K562 (cell line): ENCODE results near the gene TPO. TPM values are rescaled to one million over a fixed set of nuclear protein-coding genes. Genes with fewer than 3 reads are reported as not detected.
A peak's percentile ranks its signal among the peaks of the same experiment; 100 is the strongest.

Experiments used
- BCL6 ChIP-seq: fragments of 250-450 bp; sonication (Bioruptor Pico); IDR thresholded peaks from 2 replicates; pipeline ENCODE4 v1.4.0; 2020
- CBX5 ChIP-seq: IDR thresholded peaks from 2 replicates; pipeline ENCODE4 v1.6.1; 2014; ENCODE audit warnings: low read depth, borderline replicate concordance
- CHCHD3 ChIP-seq: fragments of 250-450 bp; sonication (Bioruptor Pico); IDR thresholded peaks from 2 replicates; pipeline ENCODE4 v2.1.2; 2022; ENCODE audit warnings: mild to moderate bottlenecking
- E2F8 ChIP-seq: fragments of 450-650 bp; IDR thresholded peaks from 2 replicates; pipeline ENCODE4 v1.7.1; 2018; ENCODE audit warnings: mild to moderate bottlenecking, low read depth; ENCODE audit not compliant: partially characterized antibody
- EP400 ChIP-seq: fragments of 450-650 bp; IDR thresholded peaks from 2 replicates; pipeline ENCODE4 v1.6.1; 2017; ENCODE audit warnings: antibody characterized with exemption, mild to moderate bottlenecking, moderate library complexity
- ESRRA ChIP-seq: fragments of 450-650 bp; IDR thresholded peaks from 2 replicates; pipeline ENCODE4 v1.6.1; 2014; ENCODE audit warnings: low read depth, mild to moderate bottlenecking, moderate library complexity, borderline replicate concordance
- FIP1L1 ChIP-seq: fragments of 200-400 bp; formaldehyde crosslinking; IDR thresholded peaks from 2 replicates; pipeline ENCODE4 v1.6.1; 2018; ENCODE audit warnings: mild to moderate bottlenecking, low read depth, low read length; ENCODE audit not compliant: poor library complexity, severe bottlenecking
- HOMEZ ChIP-seq: fragments of 250-450 bp; sonication (Bioruptor Pico); IDR thresholded peaks from 2 replicates; pipeline ENCODE4 v1.4.0; 2020; ENCODE audit warnings: mild to moderate bottlenecking, moderate library complexity
- ID3 ChIP-seq, 2 experiments: fragments of 250-450 bp in 1 of 2; fragments of 450-650 bp in 1 of 2; sonication (Bioruptor Pico) in 1 of 2; IDR thresholded peaks; 2 replicates each; pipeline versions ENCODE4 v1.6.1 to v1.8.0; 2016 to 2021; ENCODE audit warnings: mild to moderate bottlenecking in 2 of 2, moderate library complexity in 2 of 2, missing compliant biosample characterization in 1 of 2, missing genetic modification characterization in 1 of 2
- NCOA4 ChIP-seq: fragments of 450-650 bp; IDR thresholded peaks from 2 replicates; pipeline ENCODE4 v1.6.1; 2018; ENCODE audit warnings: mild to moderate bottlenecking; ENCODE audit not compliant: partially characterized antibody
- PHF20 ChIP-seq: fragments of 450-650 bp; IDR thresholded peaks from 2 replicates; pipeline ENCODE4 v1.6.1; 2018; ENCODE audit not compliant: partially characterized antibody
- PML ChIP-seq: IDR thresholded peaks from 2 replicates; pipeline ENCODE4 v1.6.1; 2012; ENCODE audit warnings: low read length, inconsistent platforms
- POLR2B ChIP-seq: fragments of 450-650 bp; IDR thresholded peaks from 2 replicates; pipeline ENCODE4 v1.6.1; 2018; ENCODE audit warnings: low read depth; ENCODE audit not compliant: partially characterized antibody
- ZNF316 ChIP-seq: fragments of 450-650 bp; IDR thresholded peaks from 2 replicates; pipeline ENCODE4 v1.6.1; 2016
- polyA plus RNA-seq, 8 experiments: library from polyadenylated mRNA; depleted of rRNA in 4 of 8; stranded (reverse) in 5 of 8; unstranded in 3 of 8; fragments of >200 nt; fragmentation: Nextera tagmentation in 2 of 8; fragmentation: Illumina TruSeq in 1 of 8; extraction: Ambion mirVana in 2 of 8; extraction: Trizol in 1 of 8; gene quantifications; 2 replicates each; pipeline versions ENCODE4 v1.2.1 to v1.2.3, GENCODE V29; 2011 to 2014; ENCODE audit warnings: inconsistent platforms in 1 of 8, missing spikeins in 1 of 8
- total RNA-seq, 7 experiments: library from RNA; depleted of rRNA in 6 of 7; stranded (reverse); fragments of >200 nt in 6 of 7; fragmentation: Illumina TruSeq in 2 of 7; extraction: Trizol in 2 of 7; gene quantifications; 2 replicates each; pipeline versions ENCODE4 v1.2.1 to v1.2.3, GENCODE V29; 2011 to 2021; ENCODE audit warnings: low replicate concordance in 1 of 7
- TF ChIP-seq, protein P1 (sequence below): fragments of 200-800 bp; sonication (Bioruptor generic); IDR thresholded peaks from 2 replicates; pipeline ENCODE4 v1.6.1; 2017; ENCODE audit warnings: missing genetic modification characterization, missing compliant biosample characterization
- TF ChIP-seq, protein P2 (sequence below): fragments of 450-650 bp; formaldehyde crosslinking; IDR thresholded peaks from 2 replicates; pipeline ENCODE4 v1.4.0; 2020; ENCODE audit warnings: mild to moderate bottlenecking, mixed read lengths

The TPO gene
- total and polyA plus RNA-seq, 9 of the 15 experiments (the other 6 are each of a cell fraction or from before 2014, with no cell fraction given), result not detected

DNA sequence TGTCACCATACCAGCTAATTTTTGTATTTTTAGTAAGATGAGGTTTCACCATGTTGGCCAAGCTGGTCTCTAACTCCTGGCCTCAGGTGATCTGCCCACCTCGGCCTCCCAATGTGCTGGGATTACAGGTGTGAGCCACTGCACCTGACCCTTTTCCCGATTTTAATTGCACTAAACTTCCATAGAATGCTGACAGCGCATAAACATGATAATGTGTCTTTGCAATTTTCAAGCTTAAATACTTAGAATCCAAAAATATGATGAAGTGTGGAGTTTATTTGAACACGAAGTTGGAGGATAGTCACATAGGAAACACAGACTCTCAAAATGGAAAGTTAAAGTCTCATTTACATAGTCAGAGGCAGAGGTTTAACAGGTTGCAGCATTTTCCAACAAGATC is 138.6 kb downstream of the TPO start (continued):
- no peak for TF ChIP-seq ID3 (CRISPR knock-in tag; IDR thresholded peaks at IDR 0.05)
- no peak for TF ChIP-seq ID3 (tag; IDR thresholded peaks at IDR 0.05)
- TF ChIP-seq, protein P1, sequence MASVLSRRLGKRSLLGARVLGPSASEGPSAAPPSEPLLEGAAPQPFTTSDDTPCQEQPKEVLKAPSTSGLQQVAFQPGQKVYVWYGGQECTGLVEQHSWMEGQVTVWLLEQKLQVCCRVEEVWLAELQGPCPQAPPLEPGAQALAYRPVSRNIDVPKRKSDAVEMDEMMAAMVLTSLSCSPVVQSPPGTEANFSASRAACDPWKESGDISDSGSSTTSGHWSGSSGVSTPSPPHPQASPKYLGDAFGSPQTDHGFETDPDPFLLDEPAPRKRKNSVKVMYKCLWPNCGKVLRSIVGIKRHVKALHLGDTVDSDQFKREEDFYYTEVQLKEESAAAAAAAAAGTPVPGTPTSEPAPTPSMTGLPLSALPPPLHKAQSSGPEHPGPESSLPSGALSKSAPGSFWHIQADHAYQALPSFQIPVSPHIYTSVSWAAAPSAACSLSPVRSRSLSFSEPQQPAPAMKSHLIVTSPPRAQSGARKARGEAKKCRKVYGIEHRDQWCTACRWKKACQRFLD (CRISPR knock-in tag), result no peak
- no peak for TF ChIP-seq PML
- no peak for TF ChIP-seq CHCHD3 (CRISPR knock-in tag)
- TF ChIP-seq PHF20, result no peak
- no peak for TF ChIP-seq BCL6 (CRISPR knock-in tag)
- TF ChIP-seq E2F8, result no peak
- TF ChIP-seq, protein P2, sequence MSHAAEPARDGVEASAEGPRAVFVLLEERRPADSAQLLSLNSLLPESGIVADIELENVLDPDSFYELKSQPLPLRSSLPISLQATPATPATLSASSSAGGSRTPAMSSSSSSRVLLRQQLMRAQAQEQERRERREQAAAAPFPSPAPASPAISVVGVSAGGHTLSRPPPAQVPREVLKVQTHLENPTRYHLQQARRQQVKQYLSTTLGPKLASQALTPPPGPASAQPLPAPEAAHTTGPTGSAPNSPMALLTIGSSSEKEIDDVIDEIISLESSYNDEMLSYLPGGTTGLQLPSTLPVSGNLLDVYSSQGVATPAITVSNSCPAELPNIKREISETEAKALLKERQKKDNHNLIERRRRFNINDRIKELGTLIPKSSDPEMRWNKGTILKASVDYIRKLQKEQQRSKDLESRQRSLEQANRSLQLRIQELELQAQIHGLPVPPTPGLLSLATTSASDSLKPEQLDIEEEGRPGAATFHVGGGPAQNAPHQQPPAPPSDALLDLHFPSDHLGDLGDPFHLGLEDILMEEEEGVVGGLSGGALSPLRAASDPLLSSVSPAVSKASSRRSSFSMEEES (CRISPR knock-in tag), result no peak
- TF ChIP-seq NCOA4, result no peak
- no peak for TF ChIP-seq HOMEZ (CRISPR knock-in tag)
- TF ChIP-seq EP400, result no peak
- TF ChIP-seq POLR2B, result no peak
- no peak for TF ChIP-seq CBX5
- TF ChIP-seq FIP1L1, result no peak
- TF ChIP-seq ESRRA, result no peak
- peak; percentile 68; the same call in 1 of the 2 replicates for TF ChIP-seq ZNF316
